HG03139 (cell line): ENCODE results near the gene DNAJC7.

Source experiments
- ATAC-seq: cut with Tn5 transposase; IDR thresholded peaks from one replicate; pipeline ENCODE4 v1.9.1; 2021; ENCODE audit not compliant: unreplicated experiment

DNAJC7 gene, protein sequence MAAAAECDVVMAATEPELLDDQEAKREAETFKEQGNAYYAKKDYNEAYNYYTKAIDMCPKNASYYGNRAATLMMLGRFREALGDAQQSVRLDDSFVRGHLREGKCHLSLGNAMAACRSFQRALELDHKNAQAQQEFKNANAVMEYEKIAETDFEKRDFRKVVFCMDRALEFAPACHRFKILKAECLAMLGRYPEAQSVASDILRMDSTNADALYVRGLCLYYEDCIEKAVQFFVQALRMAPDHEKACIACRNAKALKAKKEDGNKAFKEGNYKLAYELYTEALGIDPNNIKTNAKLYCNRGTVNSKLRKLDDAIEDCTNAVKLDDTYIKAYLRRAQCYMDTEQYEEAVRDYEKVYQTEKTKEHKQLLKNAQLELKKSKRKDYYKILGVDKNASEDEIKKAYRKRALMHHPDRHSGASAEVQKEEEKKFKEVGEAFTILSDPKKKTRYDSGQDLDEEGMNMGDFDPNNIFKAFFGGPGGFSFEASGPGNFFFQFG

DNA sequence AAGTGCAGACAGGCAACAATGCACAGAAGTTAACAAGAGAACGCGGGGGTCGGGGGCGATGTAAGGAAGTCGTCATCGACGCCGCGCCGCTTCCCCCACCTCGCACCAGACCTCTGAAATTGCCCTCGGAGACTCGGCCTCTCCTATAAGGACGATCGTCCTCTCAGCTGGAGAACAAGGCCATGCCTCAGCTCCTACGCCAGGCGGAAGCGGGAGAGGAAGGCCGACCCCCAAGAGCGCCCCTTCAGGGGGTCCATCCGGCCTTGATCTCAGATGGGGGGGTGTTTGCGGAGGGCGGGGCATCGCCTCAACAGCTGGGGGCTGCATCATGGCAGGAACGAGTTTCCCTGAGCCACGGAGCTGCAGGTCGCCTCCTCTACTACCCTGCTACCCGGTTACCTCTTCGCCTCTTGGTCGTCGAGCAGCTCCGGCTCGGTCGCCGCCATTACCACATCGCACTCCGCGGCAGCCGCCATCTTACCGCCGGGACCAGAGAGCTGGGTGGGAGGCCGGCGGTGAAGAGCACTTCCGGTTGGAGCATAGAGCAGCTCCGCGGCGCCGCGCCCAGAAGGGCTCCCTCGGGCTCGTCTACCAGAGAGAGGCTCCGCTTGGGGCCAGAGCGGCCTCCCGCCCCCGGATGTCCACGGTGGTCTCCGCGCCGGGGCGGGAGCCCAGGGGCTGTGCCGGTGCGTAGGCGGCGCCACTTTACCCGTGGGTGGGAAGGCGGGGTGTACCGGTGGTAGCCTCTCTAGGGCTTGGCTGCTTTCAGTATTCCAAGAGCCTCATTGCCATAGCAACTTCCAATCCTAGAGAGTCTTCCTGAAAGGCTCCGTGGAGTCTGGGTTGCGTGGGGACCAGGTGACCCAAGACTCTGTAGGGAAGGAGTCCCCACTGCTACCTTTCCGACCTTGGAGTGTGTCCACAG is at the start of gene DNAJC7:
Gene DNAJC7, minus strand, starts transcription at position 499 of the 925 bp plus-strand sequence. Its CDS starts 23 bp downstream, at position 476.
- peak; percentile 84 for ATAC-seq

DNA sequence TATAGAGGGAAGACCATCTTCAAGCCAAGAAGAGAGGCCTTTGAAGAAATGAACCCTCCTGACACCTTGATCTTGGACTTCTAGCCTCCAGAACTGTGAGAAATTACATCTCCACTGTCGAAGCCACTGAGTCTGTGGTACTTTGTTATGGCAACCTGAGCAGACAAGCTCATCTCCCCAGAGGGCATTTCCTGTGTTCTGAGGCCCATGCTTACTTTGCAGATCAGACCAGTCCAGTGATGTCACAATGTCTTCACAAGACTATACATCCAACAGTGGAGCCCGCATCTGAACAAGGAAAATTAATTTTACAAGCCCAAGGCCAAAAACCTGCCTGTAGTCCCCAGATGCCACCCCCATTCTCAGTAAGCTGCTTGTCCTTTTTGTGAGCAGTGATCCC is 48.0 kb upstream of the DNAJC7 start:
- ATAC-seq, result no peak

DNA sequence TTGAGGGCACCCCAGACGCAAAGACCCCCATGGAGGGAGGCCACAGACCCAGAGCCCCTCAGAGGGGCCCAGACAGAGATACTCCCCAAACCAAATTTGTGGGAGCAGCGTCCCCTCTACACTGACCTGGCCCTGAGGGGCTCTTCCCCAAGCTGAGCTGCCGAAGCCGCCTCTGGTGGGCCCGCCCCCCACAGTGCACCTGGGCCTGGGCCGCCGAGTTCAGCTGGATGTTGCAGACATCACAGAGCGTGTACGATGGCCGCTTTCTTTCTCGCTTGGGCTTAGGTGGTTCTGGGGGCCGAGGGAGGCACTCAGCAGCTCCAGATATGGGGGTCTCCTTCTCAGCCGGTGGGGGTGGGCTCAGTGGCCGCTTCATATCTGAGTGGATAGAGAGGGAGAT is 45.4 kb upstream of the DNAJC7 start:
- ATAC-seq, result no peak

DNA sequence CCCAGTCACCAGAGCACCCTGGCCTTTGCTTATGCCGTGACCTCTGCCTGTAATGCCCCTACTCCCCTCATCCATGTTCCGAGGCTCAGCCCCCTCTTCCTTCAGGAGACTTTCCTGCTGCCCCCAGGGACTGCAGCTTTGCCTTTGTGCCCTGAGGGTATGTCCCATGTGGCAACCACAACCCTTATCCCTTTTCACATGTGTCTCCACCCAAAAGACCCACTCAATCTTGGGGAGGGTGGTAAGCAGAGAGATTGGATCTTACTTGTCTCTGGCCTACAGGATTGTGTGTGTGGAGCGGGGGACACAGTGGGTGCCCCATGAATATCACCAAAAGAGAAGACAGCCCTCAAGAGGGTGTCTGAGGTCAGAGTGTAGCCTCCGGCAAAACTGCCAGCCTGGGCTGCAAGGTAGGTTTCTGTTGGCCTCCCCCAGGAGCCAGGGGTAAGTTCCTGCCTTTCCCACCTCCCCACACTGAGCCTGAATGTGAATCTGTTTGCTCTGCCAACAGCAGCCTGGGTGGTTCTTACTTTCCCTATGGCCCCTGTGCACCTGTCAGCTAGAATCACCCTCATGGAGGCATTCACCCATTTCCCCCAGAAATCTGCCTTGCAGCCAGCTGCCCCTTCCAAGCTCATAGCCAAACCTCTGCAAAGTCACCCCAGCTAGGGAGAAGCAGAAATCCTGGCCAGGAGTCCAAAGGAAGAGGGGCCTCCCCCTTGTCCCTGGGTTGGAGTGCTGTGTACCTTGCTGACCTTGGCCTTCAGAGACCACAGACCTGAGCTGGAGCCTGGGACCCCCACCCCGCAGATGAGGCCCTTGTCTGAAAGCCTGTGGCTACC is 44.6 kb upstream of the DNAJC7 start:
- no peak for ATAC-seq

DNA sequence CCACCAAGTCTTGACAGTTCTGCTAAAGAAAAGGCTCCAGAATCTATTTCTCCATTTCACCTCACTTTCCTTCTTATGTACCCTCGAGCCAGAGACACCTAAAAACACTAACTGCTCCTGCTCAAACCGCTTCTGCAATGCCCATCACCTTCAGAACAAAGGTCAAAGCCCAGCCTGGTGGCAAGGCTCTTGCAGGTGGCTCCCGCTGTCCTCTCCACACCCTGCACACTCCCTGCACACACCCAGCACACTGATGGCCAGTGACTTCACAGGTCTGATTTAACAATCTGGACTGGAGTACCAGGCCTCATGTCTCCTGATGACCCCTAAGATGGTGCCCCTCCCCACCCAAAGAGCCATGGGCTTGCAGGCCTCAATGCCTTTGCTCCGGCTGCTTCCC is 43.0 kb upstream of the DNAJC7 start:
- no peak for ATAC-seq

DNA sequence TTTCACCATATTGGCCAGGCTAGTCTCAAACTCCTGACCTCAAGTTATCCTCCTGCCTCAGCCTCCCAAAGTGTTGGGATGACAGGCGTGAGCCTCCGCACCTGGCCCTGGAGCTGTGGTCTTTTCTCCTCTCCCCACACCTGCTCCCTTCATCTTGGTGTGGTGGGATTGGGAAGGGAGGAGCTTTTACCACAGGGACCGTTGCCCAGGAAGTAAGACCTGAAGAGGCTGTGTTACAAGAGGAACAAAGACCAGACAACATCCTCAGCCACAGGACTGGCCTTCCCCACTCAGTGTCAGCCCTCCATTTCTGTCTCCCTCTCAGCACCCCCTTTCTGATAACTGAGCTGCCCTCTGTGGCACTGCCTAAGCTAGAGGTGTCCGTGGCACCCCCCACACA is 42.6 kb upstream of the DNAJC7 start:
- ATAC-seq, result no peak

DNA sequence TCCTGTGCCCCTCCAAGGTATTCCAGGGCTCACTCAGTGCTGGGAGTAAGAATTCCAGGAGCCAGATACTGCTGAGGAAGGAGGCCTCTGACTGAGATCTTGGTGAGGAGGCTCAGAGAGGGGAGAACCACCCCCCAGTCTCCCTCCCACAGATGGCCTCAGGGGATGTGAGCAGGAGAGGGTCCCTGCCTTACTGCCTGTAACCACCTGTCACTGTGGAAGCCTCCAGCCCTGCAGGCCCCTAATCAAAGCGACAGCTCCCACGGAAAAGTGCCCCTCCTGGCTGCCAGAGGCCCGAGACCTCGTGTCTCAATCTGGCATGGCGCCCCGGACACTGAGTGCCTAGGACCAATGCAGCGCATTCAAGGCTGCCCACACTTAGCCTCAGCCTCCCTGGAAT is 40.8 kb upstream of the DNAJC7 start:
- no peak for ATAC-seq

DNA sequence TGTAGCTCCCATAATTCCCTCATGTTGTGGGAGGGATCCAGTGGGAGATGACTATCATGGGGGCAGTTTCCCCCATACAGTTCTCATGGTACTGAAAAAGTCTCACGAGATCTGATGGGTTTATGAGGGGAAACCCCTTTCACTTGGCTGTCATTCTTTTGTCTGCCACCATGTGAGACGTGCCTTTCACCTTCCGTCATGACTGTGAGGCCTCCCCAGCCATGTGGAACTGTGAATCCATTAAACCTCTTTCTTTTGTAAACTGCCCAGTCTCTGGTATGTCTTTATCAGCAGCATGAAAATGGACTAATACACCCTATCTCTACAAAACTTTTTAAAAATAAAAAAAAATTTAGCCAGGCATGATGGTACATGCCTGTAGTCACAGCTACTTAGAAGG is 39.4 kb upstream of the DNAJC7 start:
- ATAC-seq, result no peak

DNA sequence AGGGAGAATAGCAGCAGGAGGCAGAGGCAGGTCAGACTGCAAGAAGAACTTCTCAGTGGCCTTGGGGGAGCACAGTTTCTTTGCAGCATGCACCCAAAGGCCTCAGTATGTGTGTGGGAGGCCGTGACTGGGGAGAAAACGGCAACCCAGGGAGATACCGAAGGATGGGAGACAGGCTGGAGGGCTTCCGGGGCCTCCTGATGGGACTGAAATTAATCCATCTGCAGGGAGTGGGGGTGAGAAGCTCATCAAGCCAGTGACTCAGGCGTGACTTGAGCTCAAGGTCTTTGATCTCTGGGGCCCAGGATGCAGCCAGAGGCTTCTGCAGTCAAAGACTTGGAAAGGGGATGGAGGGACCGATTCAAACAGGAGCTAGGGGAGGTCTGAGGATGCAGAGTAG is 38.3 kb upstream of the DNAJC7 start:
- ATAC-seq, result no peak

DNA sequence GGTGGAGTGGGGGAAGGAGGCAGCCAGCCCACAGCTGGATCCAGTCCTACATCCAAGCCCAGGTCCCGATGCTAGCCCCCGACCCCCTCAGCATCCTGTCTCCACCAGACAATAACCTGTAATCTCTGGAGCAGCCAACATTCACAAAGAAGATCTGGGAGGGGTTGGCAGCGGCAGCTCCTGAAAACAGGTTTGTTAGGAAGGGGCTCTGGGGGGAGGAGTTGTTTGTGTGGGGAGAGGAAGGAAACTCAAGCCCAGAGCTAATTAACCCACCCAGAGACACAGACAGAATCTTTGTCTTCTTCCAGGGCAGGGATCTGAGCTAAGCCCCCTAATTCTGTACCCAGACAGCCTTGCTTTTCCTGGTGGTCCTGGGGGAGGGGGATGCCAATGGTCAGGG is 37.8 kb upstream of the DNAJC7 start:
- no peak for ATAC-seq

DNA sequence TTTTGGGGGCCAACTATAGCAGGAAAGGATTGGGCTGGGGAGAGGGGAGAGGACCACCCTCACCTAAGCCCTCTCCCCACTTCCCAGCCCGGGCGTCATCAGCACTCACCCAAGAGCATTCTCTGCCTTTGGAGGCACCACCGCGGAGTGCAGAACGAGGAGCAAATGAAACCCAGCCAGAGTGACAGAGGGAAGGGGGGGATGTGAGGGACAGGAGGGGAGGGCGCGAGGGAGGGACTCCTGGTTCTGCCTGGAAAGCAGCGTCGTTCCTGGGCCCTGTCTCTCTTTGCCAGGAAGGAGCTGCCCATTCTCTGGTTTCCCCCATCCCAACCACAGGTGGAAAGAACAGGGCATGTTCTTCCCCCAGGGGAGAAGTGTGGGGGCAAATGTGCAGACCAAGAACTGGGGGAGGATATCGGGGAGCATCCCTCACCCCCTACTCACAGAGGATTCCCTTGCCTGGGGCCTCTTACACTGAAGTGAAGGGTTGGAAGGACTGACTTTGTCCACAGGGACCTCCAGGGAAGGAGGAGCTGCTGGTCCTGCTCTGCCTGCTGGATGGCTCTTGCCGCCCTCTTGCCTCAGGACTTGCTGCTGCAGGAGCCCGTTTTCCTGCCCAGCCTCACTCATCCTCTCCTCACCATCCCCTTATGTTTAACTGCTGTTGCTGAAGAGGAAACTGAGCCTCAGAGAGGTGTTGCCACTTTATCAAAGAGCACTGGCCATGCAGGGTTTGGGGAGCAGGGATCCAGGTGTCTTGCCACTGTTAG is 36.7 kb upstream of the DNAJC7 start:
- ATAC-seq, result no peak

DNA sequence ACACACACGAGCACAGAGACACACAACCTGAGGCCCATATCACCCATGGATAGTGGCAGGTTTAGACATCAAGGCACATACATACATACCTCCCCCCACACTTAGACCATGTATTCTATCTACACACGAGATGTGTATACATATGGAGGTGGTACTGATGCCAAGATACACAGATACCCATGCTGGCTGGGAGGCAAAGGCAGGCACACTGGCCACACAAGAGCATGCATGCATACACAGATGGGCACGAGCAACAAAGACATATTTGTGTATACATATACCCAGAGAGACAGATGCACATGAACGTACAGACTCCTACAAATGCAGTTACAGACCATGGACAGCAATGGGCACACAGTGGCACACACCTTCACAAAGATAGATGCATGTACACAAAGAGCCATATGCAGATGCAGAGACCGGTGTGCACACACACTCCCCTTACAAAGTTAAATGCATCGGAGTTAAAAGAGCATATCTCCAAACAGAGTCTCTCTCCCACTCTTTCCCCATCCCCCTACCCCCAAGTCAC is 35.2 kb upstream of the DNAJC7 start:
- ATAC-seq, result no peak

DNA sequence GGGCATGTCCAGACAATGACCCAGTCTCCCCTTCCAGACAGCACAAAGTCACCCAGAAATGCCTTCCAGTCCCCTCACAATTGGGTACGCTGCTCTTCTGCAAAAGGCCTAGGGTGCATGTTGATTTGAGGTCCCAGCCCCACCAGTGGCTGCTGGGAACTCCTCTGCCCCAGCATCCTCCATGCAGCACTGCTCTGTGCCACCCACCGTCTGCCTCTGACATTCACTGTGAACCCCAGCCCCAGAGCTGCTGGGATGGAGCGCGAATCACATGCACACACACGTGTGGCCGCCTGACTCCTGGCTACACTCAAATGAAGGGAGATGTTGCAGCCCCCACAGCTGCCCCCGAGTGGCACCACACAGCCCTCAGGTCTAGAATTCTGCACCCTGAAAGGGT is 34.4 kb upstream of the DNAJC7 start:
- no peak for ATAC-seq

DNA sequence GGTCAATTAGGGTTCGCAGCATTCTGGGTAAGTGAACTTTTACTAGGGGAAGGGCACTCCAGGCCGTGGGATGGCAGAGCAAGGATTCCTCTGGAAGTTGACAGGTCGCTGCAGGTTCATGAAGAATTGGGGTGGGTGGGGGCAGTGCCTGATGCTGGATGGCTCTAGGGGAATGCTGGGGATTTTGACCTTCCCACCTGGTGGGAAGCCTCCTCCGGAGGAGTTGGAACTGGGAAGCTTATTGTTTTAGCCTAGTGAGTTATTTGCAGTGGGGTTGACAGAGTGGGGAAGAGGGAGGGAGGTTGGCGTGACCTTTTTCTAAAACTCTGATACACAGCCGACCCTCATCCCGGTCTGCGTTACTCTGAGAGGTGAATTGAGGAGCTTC is 33.8 kb upstream of the DNAJC7 start:
- no peak for ATAC-seq

DNA sequence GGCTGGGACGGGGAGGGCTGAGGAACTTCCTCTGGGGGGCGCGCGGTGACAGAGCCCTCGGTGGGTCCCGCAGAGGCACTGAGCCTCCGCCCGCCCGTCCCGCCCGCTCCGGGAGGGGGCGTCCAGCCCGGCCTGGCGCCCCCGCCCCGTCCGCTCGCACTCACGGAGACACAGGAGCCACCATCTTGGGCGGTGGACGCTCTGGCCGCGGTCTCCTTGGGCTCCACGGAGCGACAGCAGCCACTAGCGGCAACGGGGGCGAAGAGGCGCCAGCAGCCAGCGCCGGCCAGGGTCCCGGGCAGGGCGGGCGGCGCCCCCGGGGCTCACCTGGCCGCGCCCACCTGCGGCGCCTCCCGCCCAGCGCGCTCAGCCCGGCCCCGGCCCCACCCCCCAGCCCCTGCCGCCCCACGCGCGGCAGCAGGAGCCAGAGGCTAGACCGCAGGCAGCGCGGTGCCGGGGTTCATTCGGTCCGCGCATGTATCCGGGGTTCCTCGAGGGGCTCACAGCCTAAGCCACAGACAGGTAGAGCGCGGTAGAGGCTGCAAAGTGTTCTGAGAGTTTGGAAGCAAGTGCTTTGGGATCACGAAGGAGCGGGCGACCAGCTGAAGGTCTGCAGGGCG is 33.3 kb upstream of the DNAJC7 start, which contains the start of gene C17orf113:
Gene C17orf113, minus strand, starts transcription at position 209 of the 620 bp plus-strand sequence. CDS start 7,225 bp downstream, outside the sequence.
- ATAC-seq, result no peak

DNA sequence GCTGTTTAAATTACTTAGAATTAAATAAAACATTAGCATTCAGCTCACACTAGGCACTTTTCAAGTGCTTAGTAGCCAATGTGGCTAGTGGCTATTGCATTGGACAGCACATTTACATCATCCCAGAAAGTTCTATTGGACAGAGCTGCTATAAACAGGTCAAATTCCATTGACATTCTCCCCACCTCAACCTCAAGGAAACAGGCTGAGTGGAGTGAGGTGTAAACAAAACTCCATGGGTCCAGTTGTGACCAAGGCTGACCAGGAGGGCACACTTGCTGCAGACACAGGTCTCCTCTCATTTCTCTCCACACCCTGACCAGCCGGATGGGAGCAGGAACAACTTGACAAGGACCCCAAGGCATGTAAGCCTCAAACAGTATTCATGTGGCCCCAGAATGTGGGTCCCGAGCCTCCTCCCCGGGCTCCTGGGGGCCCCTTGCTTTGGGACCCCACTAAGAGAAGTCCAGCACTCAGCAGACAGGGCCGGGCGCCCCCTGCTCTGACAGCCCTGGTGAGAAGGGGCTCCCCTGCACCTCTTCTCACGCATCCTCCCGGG is 32.7 kb upstream of the DNAJC7 start:
- no peak for ATAC-seq

DNA sequence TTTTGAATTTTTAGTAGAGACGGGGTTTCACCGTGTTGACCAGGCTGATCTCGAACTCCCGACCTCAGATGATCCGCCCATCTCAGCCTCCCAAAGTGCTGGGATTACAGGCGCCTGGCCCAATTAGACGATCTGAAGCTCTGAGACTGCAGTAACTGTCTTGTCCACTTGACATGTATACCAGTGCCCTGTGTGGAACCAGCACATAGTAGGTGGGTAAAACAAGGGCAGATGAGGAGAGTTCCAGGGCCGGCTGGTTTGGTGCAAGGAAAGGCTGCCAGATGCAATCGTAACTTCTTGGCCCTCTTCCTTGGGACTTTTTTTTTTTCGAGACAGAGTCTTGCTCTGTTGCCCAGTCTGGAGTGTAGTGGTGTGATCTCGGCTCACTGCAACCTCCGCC is 30.1 kb upstream of the DNAJC7 start:
- ATAC-seq, result no peak

DNA sequence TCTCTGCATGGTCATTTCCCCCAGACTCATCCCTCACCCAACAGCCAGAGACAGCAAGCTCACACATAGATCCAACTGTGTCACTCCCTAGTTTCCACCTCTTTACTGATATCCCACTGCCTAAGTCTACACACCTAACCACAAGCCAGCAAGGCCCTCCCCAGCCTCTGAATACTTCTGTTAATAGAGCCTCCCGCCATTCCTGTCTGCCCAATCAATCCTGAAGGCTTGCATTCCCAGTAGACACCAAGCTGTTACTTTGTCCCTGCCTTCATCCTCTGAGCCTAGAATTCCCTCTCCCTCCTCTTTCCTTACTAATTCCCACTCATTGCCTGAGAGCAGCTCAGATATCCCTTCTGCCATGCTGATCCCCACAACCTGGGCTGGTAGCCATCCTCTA is 28.5 kb upstream of the DNAJC7 start:
- ATAC-seq, result no peak
